Activated CD4-positive, CD25-positive, alpha-beta regulatory T cell treated with anti-CD3 and anti-CD28 coated beads, Interleukin-2, amount 50 U/mL, for 16 hours (primary cell): ENCODE results near the gene ZNF76.
"Not testable (repeated sequence)": the region's sequence is repeated elsewhere in the genome, so short reads cannot be mapped to it uniquely, and the experiment has no call there.

Source experiments
- DNase-seq: peaks from one replicate; pipeline ENCODE4 v3.0.0-alpha.2; 2020; ENCODE audit warnings: low read depth, low spot score

The ZNF76 gene

GRCh38 chr6:35298625-35299140, 39.1 kb downstream of the ZNF76 start:
- DNase-seq, result no peak

- no peak for DNase-seq
Measured at GRCh38 chr6:35299674-35300073, 40.1 kb downstream of the ZNF76 start.

DNA sequence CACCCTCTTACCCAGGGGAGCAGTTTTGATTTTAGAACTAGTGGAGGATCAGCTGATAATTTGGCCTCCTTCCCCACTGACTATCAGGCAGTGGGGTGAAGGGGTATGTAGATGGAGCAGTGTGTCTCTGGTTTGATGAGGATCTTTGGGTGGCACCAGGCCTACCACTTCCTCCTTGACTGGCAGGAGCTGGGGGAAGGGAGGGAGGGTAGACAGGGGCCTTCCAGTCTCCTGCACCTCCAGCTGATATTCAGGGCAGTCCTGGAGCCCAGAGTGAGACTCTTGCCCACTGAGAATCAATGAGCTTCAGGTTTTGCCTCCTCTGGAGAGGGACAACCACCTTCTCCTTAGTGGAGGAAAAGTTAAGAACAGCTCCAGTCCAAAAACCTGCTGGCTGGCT, 41.3 kb downstream of the ZNF76 start:
- no peak for DNase-seq

DNA sequence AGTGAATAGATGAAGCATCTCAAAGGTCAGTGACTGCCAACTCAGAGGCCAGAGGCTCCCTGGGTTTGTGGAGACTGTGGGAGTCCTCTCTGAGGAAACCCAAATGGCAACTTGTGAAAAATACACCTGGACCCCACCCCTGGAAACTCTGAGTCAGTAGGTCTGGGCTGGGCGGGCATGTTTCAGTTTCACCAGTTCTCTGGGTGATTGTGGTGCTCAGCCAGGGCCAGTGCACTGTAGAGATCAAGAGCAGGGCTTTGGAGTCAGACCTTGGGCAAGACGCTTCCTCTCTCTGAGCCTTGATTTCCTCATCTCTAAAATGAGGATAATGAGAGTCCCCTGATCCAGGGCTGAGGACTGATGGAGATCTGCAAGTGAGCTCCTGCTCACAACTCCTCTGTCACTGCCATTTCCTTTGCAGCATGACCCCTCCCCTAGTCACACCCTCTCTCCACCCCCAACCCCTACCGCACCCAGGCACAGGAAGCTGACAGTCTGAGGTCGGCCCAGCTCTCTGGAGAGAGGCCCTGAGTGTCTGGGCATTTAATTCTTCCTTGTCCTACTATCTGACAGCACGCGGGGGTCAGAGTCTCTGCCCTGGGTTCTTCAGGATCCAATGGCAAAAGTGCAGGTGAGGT, 43.2 kb downstream of the ZNF76 start:
- peak; percentile 71 for DNase-seq

- no peak for DNase-seq
Measured at GRCh38 chr6:35304299-35304698, 44.8 kb downstream of the ZNF76 start.

DNA sequence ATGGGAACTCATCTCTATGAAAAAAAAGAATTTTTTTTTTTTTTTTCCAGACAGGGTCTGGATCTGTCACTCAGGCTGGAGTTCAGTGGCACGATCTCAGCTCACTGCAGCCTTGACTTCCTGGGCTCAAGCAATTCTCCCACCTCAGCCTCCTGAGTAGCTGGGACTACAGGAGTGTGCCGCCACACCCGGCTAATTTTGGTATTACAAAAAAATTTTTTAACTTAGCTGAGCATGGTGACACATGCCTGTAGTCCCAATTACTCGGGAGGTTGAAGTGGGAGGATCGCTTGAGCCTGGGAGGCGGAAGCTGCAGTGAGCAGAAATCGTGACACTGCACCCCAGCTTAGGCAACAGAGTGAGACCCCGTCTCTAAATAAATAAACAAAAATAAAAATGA, 45.6 kb downstream of the ZNF76 start:
- no peak for DNase-seq

- not testable (repeated sequence) for DNase-seq
Measured at GRCh38 chr6:35307138-35307537, 47.6 kb downstream of the ZNF76 start.

GRCh38 chr6:35308543-35308942, 49.0 kb downstream of the ZNF76 start:
- DNase-seq, result not testable (repeated sequence)

- DNase-seq, result no peak
Measured at GRCh38 chr6:35309611-35310264, 50.2 kb downstream of the ZNF76 start.

GRCh38 chr6:35310265-35310831, 50.8 kb downstream of the ZNF76 start:
- DNase-seq, result no peak

DNA sequence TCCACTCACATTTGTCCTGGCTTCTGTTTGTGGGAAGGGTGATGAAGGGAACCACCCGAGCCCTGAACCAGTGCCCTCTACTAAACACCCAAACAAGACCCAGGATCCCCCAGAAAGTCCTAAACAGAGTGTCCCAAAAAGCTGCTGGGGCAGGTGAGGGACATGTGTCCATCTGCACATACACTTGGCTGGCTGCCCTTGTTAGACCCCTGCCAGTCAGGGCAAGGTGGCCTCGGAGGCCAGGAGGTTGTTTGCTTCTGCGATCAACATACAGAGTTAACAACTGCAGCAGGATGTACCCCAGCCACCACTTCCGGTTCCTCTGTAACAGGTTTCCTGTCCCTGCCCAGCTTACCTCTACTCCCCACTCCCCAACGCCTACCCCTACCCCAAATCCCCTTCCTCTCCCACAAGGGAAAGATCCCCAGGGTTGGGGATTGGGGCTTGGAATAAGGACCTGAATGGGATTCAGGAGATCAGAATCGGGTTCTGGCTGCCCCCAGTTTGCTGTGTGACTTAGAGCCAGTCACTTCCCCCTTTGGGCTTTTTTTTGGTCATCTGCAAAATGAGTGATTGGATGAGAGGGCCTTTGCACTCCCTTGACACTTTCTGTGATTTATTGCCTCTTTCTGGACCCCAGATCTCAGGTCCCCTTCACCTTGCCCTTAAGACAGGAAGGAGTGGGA, 52.0 kb downstream of the ZNF76 start:
- DNase-seq, result no peak

DNA sequence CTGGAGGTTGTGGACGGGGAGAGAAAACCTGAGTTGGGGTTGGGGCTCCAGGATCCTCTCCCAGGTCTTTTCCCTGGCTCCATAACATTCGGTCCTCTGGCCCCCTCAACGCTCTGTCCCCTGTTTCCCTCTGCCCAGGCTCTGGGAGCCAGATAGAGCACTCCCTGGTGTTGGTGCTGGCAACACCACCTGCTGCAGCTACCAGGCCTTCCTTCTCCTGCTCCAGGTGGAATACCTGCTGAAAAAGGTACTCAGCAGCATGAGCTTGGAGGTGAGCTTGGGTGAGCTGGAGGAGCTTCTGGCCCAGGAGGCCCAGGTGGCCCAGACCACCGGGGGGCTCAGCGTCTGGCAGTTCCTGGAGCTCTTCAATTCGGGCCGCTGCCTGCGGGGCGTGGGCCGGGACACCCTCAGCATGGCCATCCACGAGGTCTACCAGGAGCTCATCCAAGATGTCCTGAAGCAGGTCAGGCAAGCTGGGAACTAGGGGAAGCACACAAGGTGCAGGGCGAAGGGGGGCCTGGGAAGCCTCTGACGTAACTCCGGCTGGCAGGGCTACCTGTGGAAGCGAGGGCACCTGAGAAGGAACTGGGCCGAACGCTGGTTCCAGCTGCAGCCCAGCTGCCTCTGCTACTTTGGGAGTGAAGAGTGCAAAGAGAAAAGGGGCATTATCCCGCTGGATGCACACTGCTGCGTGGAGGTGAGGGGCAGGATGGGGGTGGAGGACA, 52.7 kb downstream of the ZNF76 start:
- no peak for DNase-seq

- DNase-seq, result no peak
Measured at GRCh38 chr6:35312807-35313206, 53.3 kb downstream of the ZNF76 start.

DNA sequence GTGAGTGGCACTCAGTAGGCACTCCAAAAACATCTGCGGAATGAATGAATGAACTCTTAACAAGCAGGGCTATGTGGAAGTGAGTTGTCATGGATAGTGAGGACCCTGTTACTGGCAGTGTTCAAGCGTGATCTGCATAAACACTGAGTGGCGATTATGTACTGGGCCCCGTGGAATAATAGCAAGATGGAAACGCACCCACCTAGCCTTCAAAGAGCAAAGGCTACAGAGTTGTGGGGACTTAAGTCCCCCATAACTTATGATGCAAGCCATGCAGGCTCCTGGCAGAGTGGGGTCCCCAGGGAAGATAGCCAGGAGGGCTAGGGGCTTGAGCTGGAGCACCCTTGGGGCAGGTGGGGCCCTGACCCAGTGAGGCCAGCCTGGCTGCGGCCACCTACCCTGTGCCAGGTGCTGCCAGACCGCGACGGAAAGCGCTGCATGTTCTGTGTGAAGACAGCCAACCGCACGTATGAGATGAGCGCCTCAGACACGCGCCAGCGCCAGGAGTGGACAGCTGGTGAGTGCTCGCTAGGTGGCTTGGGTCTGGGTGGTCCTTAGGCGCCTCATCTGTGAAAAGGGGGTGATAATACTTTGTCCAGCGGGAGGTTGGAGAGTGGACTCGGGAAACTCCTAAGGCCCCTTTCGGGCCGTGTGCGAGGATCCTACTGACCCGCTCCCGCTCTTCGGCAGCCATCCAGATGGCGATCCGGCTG, 58.1 kb downstream of the ZNF76 start:
- no peak for DNase-seq

GRCh38 chr6:35318196-35319171, 58.9 kb downstream of the ZNF76 start:
- no peak for DNase-seq

- DNase-seq, result no peak
Measured at GRCh38 chr6:35319346-35320030, 60.0 kb downstream of the ZNF76 start.

- no peak for DNase-seq
Measured at GRCh38 chr6:35320031-35320410, 60.5 kb downstream of the ZNF76 start.

DNA sequence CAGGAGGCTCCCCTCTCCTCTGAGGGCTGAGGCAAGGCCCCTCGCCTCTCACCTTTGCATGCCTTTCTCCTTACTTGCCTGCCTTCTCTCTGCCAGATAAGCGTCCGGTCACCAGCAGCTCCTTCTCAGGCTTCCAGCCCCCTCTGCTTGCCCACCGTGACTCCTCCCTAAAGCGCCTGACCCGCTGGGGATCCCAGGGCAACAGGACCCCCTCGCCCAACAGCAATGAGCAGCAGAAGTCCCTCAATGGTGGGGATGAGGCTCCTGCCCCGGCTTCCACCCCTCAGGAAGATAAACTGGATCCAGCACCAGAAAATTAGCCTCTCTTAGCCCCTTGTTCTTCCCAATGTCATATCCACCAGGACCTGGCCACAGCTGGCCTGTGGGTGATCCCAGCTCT, 61.6 kb downstream of the ZNF76 start:
- DNase-seq, result no peak

DNA sequence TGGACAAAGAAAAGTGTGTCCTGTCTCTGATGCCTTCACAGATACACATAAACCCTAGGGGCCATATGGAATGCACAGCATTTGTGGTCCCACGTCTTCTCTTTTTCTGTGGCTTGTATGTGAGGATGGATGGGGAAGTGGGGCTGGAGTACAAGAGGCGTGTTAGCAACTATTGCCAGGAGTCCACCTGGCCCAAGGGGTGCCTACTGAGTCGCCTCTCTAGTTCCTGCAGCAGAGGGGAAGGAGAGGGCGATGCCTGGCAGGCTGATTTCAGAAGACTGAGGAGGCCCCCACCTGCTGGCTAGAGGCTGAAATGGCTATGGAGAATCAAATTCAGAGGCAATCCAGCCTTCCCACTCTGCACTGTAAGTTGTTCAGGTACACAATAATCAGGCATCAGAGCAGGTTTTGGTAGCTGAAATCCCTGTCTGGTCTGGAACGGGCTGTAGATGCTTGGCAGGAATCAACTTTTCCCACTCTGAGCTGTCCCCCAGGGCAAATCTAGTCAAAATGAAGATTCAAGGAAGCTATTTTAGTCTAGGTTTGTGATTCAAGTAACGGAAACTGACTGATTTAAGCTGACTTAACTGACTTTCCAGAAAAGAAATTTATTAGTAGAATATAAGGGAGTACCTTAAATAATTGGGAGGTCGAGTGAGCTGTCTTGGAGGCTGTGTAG, 68.0 kb downstream of the ZNF76 start:
- DNase-seq, result peak; percentile 46
